Dermis lymphatic vessel endothelial cell (primary cell): Measurements from ENCODE around the gene SCN3B. TPM values are rescaled to one million over a fixed set of nuclear protein-coding genes. Genes with fewer than 3 reads are reported as not detected.

Experiments
- total RNA-seq: library from RNA; depleted of rRNA; stranded (reverse); fragments of >200 nt; gene quantifications from 2 replicates; pipeline ENCODE4 v1.2.1, GENCODE V29; 2014

The SCN3B gene
- total RNA-seq, result 4.8 and 10.0 TPM in 2 replicates

DNA sequence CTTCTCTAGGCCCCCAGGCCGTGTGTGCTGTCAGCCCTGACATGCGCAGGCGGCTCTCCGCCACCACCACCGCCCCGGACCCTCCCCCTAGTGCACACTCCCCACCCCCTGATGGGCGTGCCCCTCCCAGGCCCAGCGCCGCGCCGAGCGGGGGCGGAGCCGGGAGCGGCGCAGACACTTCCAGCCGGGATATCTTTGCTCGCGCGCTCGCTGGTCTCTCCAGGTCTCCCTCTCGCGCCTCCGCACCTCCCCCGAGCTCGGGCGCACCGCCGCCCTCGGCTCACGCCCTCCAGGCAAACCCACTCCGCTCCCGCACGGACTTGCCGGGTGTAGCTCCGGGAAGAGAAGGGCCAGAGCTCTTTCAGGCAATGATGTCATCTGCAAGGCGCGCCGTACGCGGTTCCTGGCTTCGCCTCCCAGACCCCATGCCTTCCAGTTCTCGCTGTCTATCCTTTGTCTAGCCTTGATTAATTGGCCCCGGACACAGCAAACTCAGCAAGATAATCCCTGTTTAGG, at the start of gene SCN3B:
Gene SCN3B (minus strand): TSS at position 59 of the 516 bp plus-strand sequence. CDS start 823 bp downstream, outside the sequence.

Other genes with a start within 250 kb of the SCN3B start
- gene GRAMD1B, start 224.4 kb downstream of the SCN3B start, total RNA-seq, result 2.4 and 3.0 TPM in 2 replicates
- 4.0 and 7.9 TPM in 2 replicates for gene ZNF202, start 87.0 kb upstream of the SCN3B start, total RNA-seq
- gene OR6X1, start 99.9 kb upstream of the SCN3B start, total RNA-seq, result not detected in 2 replicates
- 0.09 TPM in 1 of 2 replicates, not detected in the other for gene OR6M1, start 151.7 kb upstream of the SCN3B start, total RNA-seq
- not detected in 2 replicates for gene TMEM225, start 231.0 kb upstream of the SCN3B start, total RNA-seq
- gene OR8D4, start 247.5 kb upstream of the SCN3B start, total RNA-seq, result not detected in 2 replicates